WTC11 (cell line): ENCODE results near the gene GPX3. TPM values are rescaled to one million over a fixed set of nuclear protein-coding genes. Genes with fewer than 3 reads are reported as not detected.

ENCODE experiments used
- ATAC-seq: fragments of 200-7000 bp; cut with Tn5 transposase; 2 replicates; pipeline ENCODE4 v1.10.0; 2021; ENCODE audit warnings: mild to moderate bottlenecking, moderate library complexity
- CTCF ChIA-PET: fragments of 300-600 bp; sonication (Branson Sonifier 250); formaldehyde crosslinking; loops from one replicate; lab custom pipeline; 2021; ENCODE audit warnings: antibody characterized with exemption; lab: Charles Lee
- POLR2A ChIA-PET: fragments of 350-600 bp; sonication (Branson Sonifier 250); formaldehyde crosslinking; loops from one replicate; lab custom pipeline; 2021; ENCODE audit warnings: antibody characterized with exemption; lab: Charles Lee
- DNase-seq: peaks from one replicate; pipeline ENCODE4 v3.0.0; 2021; ENCODE audit warnings: low spot score
- H3K27ac Mint-ChIP-seq: 2 replicates; pipeline ENCODE4 v1.8.0; 2021; ENCODE audit warnings: mixed read lengths
- H3K27me3 Mint-ChIP-seq: 2 replicates; pipeline ENCODE4 v1.8.0; 2021; ENCODE audit warnings: low read depth, mild to moderate bottlenecking, moderate library complexity, mixed read lengths
- H3K36me3 Mint-ChIP-seq: 2 replicates; pipeline ENCODE4 v1.8.0; 2021; ENCODE audit warnings: mixed read lengths
- H3K4me1 Mint-ChIP-seq: 2 replicates; pipeline ENCODE4 v1.8.0; 2022; ENCODE audit warnings: mixed read lengths
- H3K4me3 Mint-ChIP-seq: 2 replicates; pipeline ENCODE4 v1.8.0; 2021; ENCODE audit warnings: mild to moderate bottlenecking, moderate library complexity, mixed read lengths
- H3K9me3 Mint-ChIP-seq: 2 replicates; pipeline ENCODE4 v1.8.0; 2021; ENCODE audit warnings: mixed read lengths
- MXD4 ChIP-seq: fragments of 250-450 bp; sonication (Bioruptor Pico); IDR thresholded peaks from 2 replicates; pipeline ENCODE4 v1.8.0; 2021; ENCODE audit warnings: mild to moderate bottlenecking, moderate library complexity, borderline replicate concordance
- MYBL2 ChIP-seq: sonication (generic); formaldehyde crosslinking; IDR thresholded peaks from 2 replicates; pipeline ENCODE4 v1.8.1; 2023; ENCODE audit warnings: mild to moderate bottlenecking, moderate library complexity, missing genetic modification reagents
- NFE2L1 ChIP-seq: sonication (generic); formaldehyde crosslinking; IDR thresholded peaks from 2 replicates; pipeline ENCODE4 v1.8.1; 2023; ENCODE audit warnings: missing genetic modification reagents
- PRRX2 ChIP-seq: fragments of 250-450 bp; sonication (Bioruptor Pico); IDR thresholded peaks from 2 replicates; pipeline ENCODE4 v1.8.0; 2021; ENCODE audit warnings: mild to moderate bottlenecking
- RORB ChIP-seq: fragments of 250-450 bp; sonication (Bioruptor Pico); IDR thresholded peaks from 2 replicates; pipeline ENCODE4 v1.9.0; 2021; ENCODE audit warnings: mild to moderate bottlenecking
- SMAD3 ChIP-seq: sonication (generic); formaldehyde crosslinking; IDR thresholded peaks from 2 replicates; pipeline ENCODE4 v1.8.0; 2022; ENCODE audit warnings: missing genetic modification reagents, mild to moderate bottlenecking, borderline replicate concordance
- SP1 ChIP-seq: sonication (generic); formaldehyde crosslinking; conservative IDR thresholded peaks from 2 replicates; pipeline ENCODE4 v1.8.1; 2022; ENCODE audit warnings: missing genetic modification reagents
- TEAD1 ChIP-seq: sonication (generic); formaldehyde crosslinking; IDR thresholded peaks from 2 replicates; pipeline ENCODE4 v1.8.0; 2022; ENCODE audit warnings: mild to moderate bottlenecking, missing genetic modification reagents
- TP53 ChIP-seq: sonication (generic); formaldehyde crosslinking; IDR thresholded peaks from 2 replicates; pipeline ENCODE4 v1.8.1; 2023; ENCODE audit warnings: mild to moderate bottlenecking, missing genetic modification reagents
- ZNF138 ChIP-seq: sonication (generic); formaldehyde crosslinking; conservative IDR thresholded peaks from 2 replicates; pipeline ENCODE4 v1.8.1; 2022; ENCODE audit warnings: mild to moderate bottlenecking, moderate library complexity, missing genetic modification reagents
- ZNF396 ChIP-seq: fragments of 250-450 bp; sonication (Bioruptor Pico); IDR thresholded peaks from 2 replicates; pipeline ENCODE4 v1.8.0; 2021; ENCODE audit warnings: mild to moderate bottlenecking, moderate library complexity, borderline replicate concordance
- total RNA-seq: library from RNA; stranded (reverse); gene quantifications from 3 replicates; pipeline ENCODE4 v1.2.3, GENCODE V29; 2021
- TF ChIP-seq, protein P1 (sequence below): sonication (generic); formaldehyde crosslinking; IDR thresholded peaks from 2 replicates; pipeline ENCODE4 v1.8.1; 2023; ENCODE audit warnings: mild to moderate bottlenecking, missing genetic modification reagents, moderate library complexity
- TF ChIP-seq, protein P2 (sequence below): sonication (generic); formaldehyde crosslinking; IDR thresholded peaks from 2 replicates; pipeline ENCODE4 v1.8.0; 2022; ENCODE audit warnings: mild to moderate bottlenecking, missing genetic modification reagents
- TF ChIP-seq, protein P3 (sequence below): sonication (generic); formaldehyde crosslinking; IDR thresholded peaks from 2 replicates; pipeline ENCODE4 v1.8.1; 2023; ENCODE audit warnings: mild to moderate bottlenecking, missing genetic modification reagents, moderate library complexity
- TF ChIP-seq, protein P4 (sequence below): fragments of 250-450 bp; sonication (Bioruptor Pico); IDR thresholded peaks from 2 replicates; pipeline ENCODE4 v1.9.0; 2021; ENCODE audit warnings: moderate library complexity, mild to moderate bottlenecking, inconsistent platforms, borderline replicate concordance
- TF ChIP-seq, protein P5 (sequence below): sonication (generic); formaldehyde crosslinking; IDR thresholded peaks from 2 replicates; pipeline ENCODE4 v1.8.0; 2022; ENCODE audit warnings: mild to moderate bottlenecking, missing genetic modification reagents
- TF ChIP-seq, protein P6 (sequence below): fragments of 250-450 bp; sonication (Bioruptor Pico); conservative IDR thresholded peaks from 2 replicates; pipeline ENCODE4 v1.9.0; 2021; ENCODE audit warnings: mild to moderate bottlenecking
- TF ChIP-seq, protein P7 (sequence below): sonication (generic); formaldehyde crosslinking; IDR thresholded peaks from 2 replicates; pipeline ENCODE4 v1.8.1; 2023; ENCODE audit warnings: mild to moderate bottlenecking, missing genetic modification reagents
- TF ChIP-seq, protein P8 (sequence below): fragments of 250-450 bp; sonication (Bioruptor Pico); IDR thresholded peaks from 2 replicates; pipeline ENCODE4 v1.9.0; 2021; ENCODE audit warnings: mild to moderate bottlenecking, borderline replicate concordance

The GPX3 gene
- total RNA-seq, 1 experiment from 2014 or later: 24.5 TPM

DNA sequence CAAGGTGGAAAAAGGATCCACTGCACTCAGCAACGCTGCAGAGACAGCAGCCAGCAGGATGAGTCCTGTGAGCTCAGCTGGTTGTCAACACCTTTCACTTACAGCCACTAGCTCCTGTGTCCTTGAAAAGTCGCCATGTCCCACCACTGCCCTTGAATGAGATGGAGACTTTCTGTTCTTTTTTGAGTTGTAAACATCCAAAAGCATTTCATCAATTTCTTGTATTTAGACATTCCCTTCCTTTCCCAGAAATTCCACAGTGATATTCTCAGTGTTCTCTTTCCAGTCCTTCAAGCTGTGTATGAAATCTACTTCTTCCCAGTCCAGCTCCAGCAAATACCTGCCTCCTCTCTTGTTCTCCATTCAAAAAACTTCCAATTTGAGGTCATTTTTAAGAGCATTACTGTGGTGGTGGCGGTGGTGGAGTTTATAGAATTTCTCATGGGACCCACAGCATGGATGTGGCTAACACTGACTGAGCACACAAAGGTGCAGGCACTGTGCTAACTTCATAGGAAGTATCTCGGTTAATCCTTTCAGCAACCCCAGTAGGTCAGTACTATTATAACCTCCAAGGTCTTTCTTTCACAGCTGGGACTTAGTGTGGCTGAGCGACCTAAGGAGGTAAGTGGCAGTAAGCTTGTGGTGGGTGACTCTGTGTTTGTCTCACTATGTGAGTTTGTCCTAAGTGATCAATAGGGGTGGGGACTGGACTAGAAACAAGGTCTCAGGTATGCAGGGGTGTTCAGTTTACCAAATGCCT, 15.0 kb upstream of the GPX3 start:
- Mint-ChIP-seq H3K9me3 (no peaks in the 10 kb centered on the region), H3K4me3 (no peak overlapping the region), H3K27me3 (no peaks in the 10 kb centered on the region), H3K27ac (no peak overlapping the region), H3K36me3 (no peaks in the 10 kb centered on the region), H3K4me1 (peaks cover 3% of the 10 kb centered on the region; the same call in 1 of the 2 replicates)
- ChIA-PET CTCF (interaction anchor here (0.8 to 1.9 kb wide), 6 partner anchors 15 to 441 kb away, joined by 3 to 10 read pairs (median 4); no protein-coding TSS in a partner anchor), POLR2A (interaction anchor here (0.6 kb wide), 1 partner anchor 8 kb away, joined by 3 read pairs; no protein-coding TSS in a partner anchor)
- TF ChIP-seq, protein P1, sequence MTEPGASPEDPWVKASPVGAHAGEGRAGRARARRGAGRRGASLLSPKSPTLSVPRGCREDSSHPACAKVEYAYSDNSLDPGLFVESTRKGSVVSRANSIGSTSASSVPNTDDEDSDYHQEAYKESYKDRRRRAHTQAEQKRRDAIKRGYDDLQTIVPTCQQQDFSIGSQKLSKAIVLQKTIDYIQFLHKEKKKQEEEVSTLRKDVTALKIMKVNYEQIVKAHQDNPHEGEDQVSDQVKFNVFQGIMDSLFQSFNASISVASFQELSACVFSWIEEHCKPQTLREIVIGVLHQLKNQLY: no peak
- TF ChIP-seq ZNF138 (CRISPR knock-in tag): no peak
- TF ChIP-seq PRRX2 (CRISPR knock-in tag): no peak
- TF ChIP-seq TP53: no peak
- TF ChIP-seq, protein P2, sequence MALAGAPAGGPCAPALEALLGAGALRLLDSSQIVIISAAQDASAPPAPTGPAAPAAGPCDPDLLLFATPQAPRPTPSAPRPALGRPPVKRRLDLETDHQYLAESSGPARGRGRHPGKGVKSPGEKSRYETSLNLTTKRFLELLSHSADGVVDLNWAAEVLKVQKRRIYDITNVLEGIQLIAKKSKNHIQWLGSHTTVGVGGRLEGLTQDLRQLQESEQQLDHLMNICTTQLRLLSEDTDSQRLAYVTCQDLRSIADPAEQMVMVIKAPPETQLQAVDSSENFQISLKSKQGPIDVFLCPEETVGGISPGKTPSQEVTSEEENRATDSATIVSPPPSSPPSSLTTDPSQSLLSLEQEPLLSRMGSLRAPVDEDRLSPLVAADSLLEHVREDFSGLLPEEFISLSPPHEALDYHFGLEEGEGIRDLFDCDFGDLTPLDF (CRISPR knock-in tag): no peak
- TF ChIP-seq, protein P3, sequence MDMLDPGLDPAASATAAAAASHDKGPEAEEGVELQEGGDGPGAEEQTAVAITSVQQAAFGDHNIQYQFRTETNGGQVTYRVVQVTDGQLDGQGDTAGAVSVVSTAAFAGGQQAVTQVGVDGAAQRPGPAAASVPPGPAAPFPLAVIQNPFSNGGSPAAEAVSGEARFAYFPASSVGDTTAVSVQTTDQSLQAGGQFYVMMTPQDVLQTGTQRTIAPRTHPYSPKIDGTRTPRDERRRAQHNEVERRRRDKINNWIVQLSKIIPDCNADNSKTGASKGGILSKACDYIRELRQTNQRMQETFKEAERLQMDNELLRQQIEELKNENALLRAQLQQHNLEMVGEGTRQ (CRISPR knock-in tag): no peak
- no peak for TF ChIP-seq SP1 (CRISPR knock-in tag)
- TF ChIP-seq, protein P4, sequence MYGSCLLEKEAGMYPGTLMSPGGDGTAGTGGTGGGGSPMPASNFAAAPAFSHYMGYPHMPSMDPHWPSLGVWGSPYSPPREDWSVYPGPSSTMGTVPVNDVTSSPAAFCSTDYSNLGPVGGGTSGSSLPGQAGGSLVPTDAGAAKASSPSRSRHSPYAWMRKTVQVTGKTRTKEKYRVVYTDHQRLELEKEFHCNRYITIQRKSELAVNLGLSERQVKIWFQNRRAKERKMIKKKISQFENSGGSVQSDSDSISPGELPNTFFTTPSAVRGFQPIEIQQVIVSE (CRISPR knock-in tag): no peak
- TF ChIP-seq, protein P5, sequence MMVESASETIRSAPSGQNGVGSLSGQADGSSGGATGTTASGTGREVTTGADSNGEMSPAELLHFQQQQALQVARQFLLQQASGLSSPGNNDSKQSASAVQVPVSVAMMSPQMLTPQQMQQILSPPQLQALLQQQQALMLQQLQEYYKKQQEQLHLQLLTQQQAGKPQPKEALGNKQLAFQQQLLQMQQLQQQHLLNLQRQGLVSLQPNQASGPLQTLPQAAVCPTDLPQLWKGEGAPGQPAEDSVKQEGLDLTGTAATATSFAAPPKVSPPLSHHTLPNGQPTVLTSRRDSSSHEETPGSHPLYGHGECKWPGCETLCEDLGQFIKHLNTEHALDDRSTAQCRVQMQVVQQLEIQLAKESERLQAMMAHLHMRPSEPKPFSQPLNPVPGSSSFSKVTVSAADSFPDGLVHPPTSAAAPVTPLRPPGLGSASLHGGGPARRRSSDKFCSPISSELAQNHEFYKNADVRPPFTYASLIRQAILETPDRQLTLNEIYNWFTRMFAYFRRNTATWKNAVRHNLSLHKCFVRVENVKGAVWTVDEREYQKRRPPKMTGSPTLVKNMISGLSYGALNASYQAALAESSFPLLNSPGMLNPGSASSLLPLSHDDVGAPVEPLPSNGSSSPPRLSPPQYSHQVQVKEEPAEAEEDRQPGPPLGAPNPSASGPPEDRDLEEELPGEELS (CRISPR knock-in tag): no peak
- ATAC-seq (no peak), DNase-seq (no peak)

DNA sequence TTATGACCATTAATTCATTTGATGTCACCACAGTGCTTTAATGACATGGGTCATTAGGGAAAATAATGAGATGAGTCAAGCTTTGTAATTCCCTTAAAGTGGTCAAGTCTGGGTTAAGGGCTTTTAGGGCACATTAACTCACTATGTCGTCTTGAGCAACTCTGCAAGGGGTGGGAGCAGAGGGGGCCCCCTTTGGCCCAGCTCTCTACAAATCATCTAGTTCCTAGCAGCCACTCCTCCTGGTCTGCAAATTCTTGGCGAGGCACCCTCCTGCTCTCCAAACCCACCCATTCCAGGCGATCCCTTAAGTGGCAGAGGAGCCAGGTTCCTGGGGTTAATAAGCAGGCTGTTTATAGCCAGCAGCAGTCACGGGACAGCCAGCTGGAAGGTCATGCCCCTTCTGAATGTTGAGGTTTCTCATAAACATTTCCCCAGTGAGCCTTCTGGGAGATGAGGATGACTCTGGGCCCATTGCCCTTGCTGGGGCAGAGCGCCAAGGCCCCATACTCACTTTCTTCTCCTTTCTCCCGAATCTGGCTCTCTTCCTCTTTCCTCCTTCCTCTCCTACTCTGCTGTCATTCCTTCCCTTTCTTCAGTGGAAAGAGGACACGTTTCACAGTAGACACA, 14.3 kb upstream of the GPX3 start:
- no peak for DNase-seq
- POLR2A ChIA-PET: no interaction called here
- H3K4me1 Mint-ChIP-seq: peaks cover 3% of the 10 kb centered on the region; the same call in 1 of the 2 replicates
- H3K4me3 Mint-ChIP-seq: no peak overlapping the region
- no peak for ATAC-seq
- no peaks in the 10 kb centered on the region for H3K27me3 Mint-ChIP-seq
- CTCF ChIA-PET: interaction anchor here (0.8 to 1.9 kb wide), 6 partner anchors 16 to 440 kb away, joined by 3 to 10 read pairs (median 4); no protein-coding TSS in a partner anchor
- no peak overlapping the region for H3K27ac Mint-ChIP-seq
- no peaks in the 10 kb centered on the region for H3K9me3 Mint-ChIP-seq
- H3K36me3 Mint-ChIP-seq: no peaks in the 10 kb centered on the region
- TF ChIP-seq ZNF396 (CRISPR knock-in tag) (no peak), ZNF138 (CRISPR knock-in tag) (no peak), SMAD3 (CRISPR knock-in tag) (no peak), TEAD1 (no peak), RORB (CRISPR knock-in tag) (no peak), NFE2L1 (CRISPR knock-in tag) (no peak), MYBL2 (CRISPR knock-in tag) (no peak), MXD4 (CRISPR knock-in tag) (no peak)
- TF ChIP-seq, protein P6, sequence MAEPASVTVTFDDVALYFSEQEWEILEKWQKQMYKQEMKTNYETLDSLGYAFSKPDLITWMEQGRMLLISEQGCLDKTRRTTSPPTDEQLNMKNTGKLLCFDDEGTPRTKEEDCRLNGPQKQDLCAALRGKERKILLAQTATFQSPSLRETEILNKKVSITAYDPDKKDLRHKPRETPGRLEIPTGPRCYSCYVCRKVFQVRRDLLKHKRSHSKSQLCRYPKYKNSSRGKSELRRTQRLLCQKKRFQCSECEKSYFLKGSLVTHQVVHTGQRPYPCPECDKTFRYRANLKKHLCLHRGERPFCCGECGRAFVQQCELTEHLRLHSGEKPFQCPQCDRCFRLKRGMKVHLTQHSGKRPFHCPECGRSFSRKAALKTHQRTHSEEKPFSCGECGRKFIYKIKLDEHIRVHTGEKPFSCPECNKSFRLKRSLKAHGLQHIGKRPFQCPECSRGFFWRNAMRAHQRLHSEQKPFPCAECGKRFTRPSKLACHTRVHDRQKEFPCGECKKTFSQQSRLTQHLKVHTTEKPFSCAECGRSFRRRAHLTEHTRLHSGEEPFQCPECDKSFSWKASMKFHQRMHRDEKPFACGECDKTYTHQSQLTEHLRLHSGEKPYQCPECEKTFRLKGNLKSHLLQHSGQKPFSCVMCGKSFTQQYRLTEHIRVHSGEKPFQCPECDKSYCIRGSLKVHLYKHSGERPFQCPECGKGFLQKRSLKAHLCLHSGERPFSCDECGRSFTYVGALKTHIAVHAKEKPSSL (CRISPR knock-in tag): no peak
- TF ChIP-seq, protein P7, sequence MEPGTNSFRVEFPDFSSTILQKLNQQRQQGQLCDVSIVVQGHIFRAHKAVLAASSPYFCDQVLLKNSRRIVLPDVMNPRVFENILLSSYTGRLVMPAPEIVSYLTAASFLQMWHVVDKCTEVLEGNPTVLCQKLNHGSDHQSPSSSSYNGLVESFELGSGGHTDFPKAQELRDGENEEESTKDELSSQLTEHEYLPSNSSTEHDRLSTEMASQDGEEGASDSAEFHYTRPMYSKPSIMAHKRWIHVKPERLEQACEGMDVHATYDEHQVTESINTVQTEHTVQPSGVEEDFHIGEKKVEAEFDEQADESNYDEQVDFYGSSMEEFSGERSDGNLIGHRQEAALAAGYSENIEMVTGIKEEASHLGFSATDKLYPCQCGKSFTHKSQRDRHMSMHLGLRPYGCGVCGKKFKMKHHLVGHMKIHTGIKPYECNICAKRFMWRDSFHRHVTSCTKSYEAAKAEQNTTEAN: no peak
- TF ChIP-seq, protein P8, sequence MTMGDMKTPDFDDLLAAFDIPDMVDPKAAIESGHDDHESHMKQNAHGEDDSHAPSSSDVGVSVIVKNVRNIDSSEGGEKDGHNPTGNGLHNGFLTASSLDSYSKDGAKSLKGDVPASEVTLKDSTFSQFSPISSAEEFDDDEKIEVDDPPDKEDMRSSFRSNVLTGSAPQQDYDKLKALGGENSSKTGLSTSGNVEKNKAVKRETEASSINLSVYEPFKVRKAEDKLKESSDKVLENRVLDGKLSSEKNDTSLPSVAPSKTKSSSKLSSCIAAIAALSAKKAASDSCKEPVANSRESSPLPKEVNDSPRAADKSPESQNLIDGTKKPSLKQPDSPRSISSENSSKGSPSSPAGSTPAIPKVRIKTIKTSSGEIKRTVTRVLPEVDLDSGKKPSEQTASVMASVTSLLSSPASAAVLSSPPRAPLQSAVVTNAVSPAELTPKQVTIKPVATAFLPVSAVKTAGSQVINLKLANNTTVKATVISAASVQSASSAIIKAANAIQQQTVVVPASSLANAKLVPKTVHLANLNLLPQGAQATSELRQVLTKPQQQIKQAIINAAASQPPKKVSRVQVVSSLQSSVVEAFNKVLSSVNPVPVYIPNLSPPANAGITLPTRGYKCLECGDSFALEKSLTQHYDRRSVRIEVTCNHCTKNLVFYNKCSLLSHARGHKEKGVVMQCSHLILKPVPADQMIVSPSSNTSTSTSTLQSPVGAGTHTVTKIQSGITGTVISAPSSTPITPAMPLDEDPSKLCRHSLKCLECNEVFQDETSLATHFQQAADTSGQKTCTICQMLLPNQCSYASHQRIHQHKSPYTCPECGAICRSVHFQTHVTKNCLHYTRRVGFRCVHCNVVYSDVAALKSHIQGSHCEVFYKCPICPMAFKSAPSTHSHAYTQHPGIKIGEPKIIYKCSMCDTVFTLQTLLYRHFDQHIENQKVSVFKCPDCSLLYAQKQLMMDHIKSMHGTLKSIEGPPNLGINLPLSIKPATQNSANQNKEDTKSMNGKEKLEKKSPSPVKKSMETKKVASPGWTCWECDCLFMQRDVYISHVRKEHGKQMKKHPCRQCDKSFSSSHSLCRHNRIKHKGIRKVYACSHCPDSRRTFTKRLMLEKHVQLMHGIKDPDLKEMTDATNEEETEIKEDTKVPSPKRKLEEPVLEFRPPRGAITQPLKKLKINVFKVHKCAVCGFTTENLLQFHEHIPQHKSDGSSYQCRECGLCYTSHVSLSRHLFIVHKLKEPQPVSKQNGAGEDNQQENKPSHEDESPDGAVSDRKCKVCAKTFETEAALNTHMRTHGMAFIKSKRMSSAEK (CRISPR knock-in tag): no peak
